C4-2B (cell line): ENCODE data around the gene CECR2.
"Not testable (repeated sequence)": the region's sequence is repeated elsewhere in the genome, so short reads cannot be mapped to it uniquely, and the experiment has no call there.

Experiments used
- ZFX ChIP-seq: fragments of 450-650 bp; IDR thresholded peaks from 2 replicates; pipeline ENCODE4 v1.6.1; 2017
- TF ChIP-seq, protein P1 (sequence below): fragments of 450-650 bp; conservative IDR thresholded peaks from 2 replicates; pipeline ENCODE4 v1.5.1; 2017; ENCODE audit warnings: mild to moderate bottlenecking

DNA sequence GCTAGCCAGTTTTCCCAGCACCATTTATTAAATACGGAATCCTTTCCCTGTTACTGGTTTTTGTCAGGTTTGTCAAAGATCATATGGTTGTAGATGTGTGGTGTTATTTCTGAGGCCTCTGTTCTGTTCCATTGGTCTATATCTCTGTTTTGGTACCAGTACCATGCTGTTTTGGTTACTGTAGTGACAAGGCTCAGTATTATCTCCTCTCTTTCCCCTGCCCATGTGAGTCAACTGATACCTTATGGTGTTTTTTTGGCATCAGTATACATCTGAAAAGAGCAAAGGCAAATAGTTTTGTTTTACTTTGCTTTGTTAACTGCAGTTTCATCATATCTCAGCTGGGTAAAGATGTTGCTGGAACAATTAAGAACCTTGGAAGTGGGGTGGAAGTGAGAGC, 152.7 kb downstream of the CECR2 start:
- TF ChIP-seq, protein P1, sequence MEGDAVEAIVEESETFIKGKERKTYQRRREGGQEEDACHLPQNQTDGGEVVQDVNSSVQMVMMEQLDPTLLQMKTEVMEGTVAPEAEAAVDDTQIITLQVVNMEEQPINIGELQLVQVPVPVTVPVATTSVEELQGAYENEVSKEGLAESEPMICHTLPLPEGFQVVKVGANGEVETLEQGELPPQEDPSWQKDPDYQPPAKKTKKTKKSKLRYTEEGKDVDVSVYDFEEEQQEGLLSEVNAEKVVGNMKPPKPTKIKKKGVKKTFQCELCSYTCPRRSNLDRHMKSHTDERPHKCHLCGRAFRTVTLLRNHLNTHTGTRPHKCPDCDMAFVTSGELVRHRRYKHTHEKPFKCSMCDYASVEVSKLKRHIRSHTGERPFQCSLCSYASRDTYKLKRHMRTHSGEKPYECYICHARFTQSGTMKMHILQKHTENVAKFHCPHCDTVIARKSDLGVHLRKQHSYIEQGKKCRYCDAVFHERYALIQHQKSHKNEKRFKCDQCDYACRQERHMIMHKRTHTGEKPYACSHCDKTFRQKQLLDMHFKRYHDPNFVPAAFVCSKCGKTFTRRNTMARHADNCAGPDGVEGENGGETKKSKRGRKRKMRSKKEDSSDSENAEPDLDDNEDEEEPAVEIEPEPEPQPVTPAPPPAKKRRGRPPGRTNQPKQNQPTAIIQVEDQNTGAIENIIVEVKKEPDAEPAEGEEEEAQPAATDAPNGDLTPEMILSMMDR: not testable (repeated sequence)
- TF ChIP-seq ZFX: not testable (repeated sequence)
